Breast epithelium (tissue), 3 donors: ENCODE data around the gene MAPKAPK2.

Experiments used
- CTCF ChIP-seq, 3 donors: fragments of 450-650 bp; IDR thresholded peaks; one replicate each; pipeline ENCODE4 v1.5.1; 2016 to 2017; ENCODE audit warnings: antibody characterized with exemption in 3 of 3, mild to moderate bottlenecking in 3 of 3, moderate library complexity in 3 of 3
- POLR2A ChIP-seq: fragments of 450-650 bp; IDR thresholded peaks from one replicate; pipeline ENCODE4 v1.6.1; 2016; ENCODE audit warnings: antibody characterized with exemption, mild to moderate bottlenecking, moderate library complexity

- no peak for TF ChIP-seq POLR2A
- TF ChIP-seq CTCF (IDR thresholded peaks at IDR 0.05), result no peak
Measured at GRCh38 chr1:206705191-206705590, 20.5 kb downstream of the MAPKAPK2 start.
